Measurements from ENCODE around the gene PFDN1. TPM values are rescaled to one million over a fixed set of nuclear protein-coding genes. Genes with fewer than 3 reads are reported as not detected.

Gene PFDN1
- total and polyA plus RNA-seq, 9 of the 15 experiments (the other 6 are each of a cell fraction or from before 2014, with no cell fraction given), result 45.5 to 215 (median 78.0) TPM

GRCh38 chr5:140294753-140295152 is 8.1 kb downstream of the PFDN1 start:
- H3K36me3 ChIP-seq (ENCODE audit: control insufficient read depth, insufficient read depth, low read length), result peaks cover 21% of the 10 kb centered on the region; the same call in 1 of the 3 replicates
- intact Hi-C loops (cut with micrococcal nuclease) (no loop called here), in situ Hi-C loops (cut with MboI) (no loop called here)
- ATAC-seq (no peak), FAIRE-seq (no peak), DNase-seq (ENCODE audit: extremely low read depth in 1 of 4, low spot score in 3 of 4) (no peak)
- no peak overlapping the region for H2AFZ ChIP-seq (ENCODE audit: low read depth, low read length)
- H3K9me3 ChIP-seq (replicated peaks; ENCODE audit: control insufficient read depth, insufficient read depth, low read depth, low read length), result no peaks in the 10 kb centered on the region
- ChIA-PET POLR2A (interaction anchor here (1.1 to 2.0 kb wide), 3 partner anchors 8 to 13 kb away, joined by 3 to 10 read pairs (median 5); no protein-coding TSS in a partner anchor), CTCF (ENCODE audit: low intra/inter-chr PET ratio) (no interaction called here)
- H3K27me3 ChIP-seq (ENCODE audit: control insufficient read depth in 2 of 2, insufficient read depth in 2 of 2, low read length in 2 of 2), result no peaks in the 10 kb centered on the region
- no peaks in the 10 kb centered on the region for H3K9me1 ChIP-seq (ENCODE audit: control insufficient read depth, insufficient read depth, low read length)
- H3K4me1 ChIP-seq (replicated peaks in 1 of 2; ENCODE audit: control insufficient read depth in 2 of 2, insufficient read depth in 2 of 2, low read length in 2 of 2), result peaks cover 0 to 9% of the 10 kb centered on the region in 2 experiments; a peak in 3 of 5 replicates
- 52% methylated on average over 2 of the region's 2 CpGs for WGBS (ENCODE audit: insufficient coverage, low coverage, missing lambda C conversion rate)
- 0 out of 2 replicates have a peak, but pooled peaks cover 3% of the 10 kb centered on the region for H4K20me1 ChIP-seq (replicated peaks; ENCODE audit: control insufficient read depth, insufficient read depth, low read length)
- no peak overlapping the region for H3K4me3 ChIP-seq
- H3K4me2 ChIP-seq (ENCODE audit: insufficient read depth, low read length), result no peak overlapping the region
- H3K9ac ChIP-seq (ENCODE audit: insufficient read depth in 1 of 2, low read depth in 2 of 2, low read length in 2 of 2), result no peak overlapping the region
- H3K27ac ChIP-seq (ENCODE audit: extremely low read depth, low read depth, low read length), result no peak overlapping the region
- no TSS peak for BruUV-seq (replicated peaks)
- TF ChIP-seq ZBTB1 (CRISPR knock-in tag; IDR thresholded peaks at IDR 0.05; ENCODE audit: borderline replicate concordance, low read depth) (no peak), KDM1A (IDR thresholded peaks at IDR 0.05) (no peak), RBM39 (optimal IDR thresholded peaks at IDR 0.05; ENCODE audit: low read depth, low read length) (no peak), HDAC6 (IDR thresholded peaks at IDR 0.05; ENCODE audit: low read depth, low read length) (no peak), ETV5 (CRISPR knock-in tag; IDR thresholded peaks at IDR 0.05; ENCODE audit: low read depth) (no peak), KLF13 (tag; IDR thresholded peaks at IDR 0.05; ENCODE audit: borderline replicate concordance, low read depth) (no peak), MAFK (IDR thresholded peaks at IDR 0.05; ENCODE audit: low read length) (no peak), SAFB2 (IDR thresholded peaks at IDR 0.05; ENCODE audit: borderline replicate concordance, low read depth, low read length, severe bottlenecking) (no peak), ZBTB17 (CRISPR knock-in tag; IDR thresholded peaks at IDR 0.05) (no peak), RHOXF2B (CRISPR knock-in tag; conservative IDR thresholded peaks at IDR 0.05) (no peak), CREB3 (tag; conservative IDR thresholded peaks at IDR 0.05; ENCODE audit: low read depth) (no peak), FOXK2 (conservative IDR thresholded peaks at IDR 0.05 in 1 of 2, IDR thresholded peaks at IDR 0.05 in 1 of 2; ENCODE audit: low read depth in 2 of 2) (no peak)
- H3K79me2 ChIP-seq (ENCODE audit: control insufficient read depth, insufficient read depth, low read length), result peaks cover 76% of the 10 kb centered on the region

Data from K562 (cell line).